Aorta (tissue), 5 donors: ENCODE measurements around the gene KIAA2012. TPM values are rescaled to one million over a fixed set of nuclear protein-coding genes. Genes with fewer than 3 reads are reported as not detected.

Experiments used
- ATAC-seq: fragments of 200-7000 bp; cut with Tn5 transposase; one replicate; pipeline ENCODE4 v1.9.1; 2022; ENCODE audit warnings: moderate library complexity; ENCODE audit not compliant: low FRiP score
- DNase-seq, 2 donors: peaks; one replicate each; pipeline ENCODE4 v3.0.0-alpha.2; 2020
- H3K27ac ChIP-seq, 2 donors: one replicate each; pipeline ENCODE4 v1.5.1; 2013; ENCODE audit warnings: low read length in 2 of 2, mild to moderate bottlenecking in 2 of 2, moderate library complexity in 2 of 2, control low read depth in 1 of 2, inconsistent platforms in 1 of 2, low read depth in 1 of 2
- H3K27me3 ChIP-seq, 2 donors: one replicate each; pipeline ENCODE4 v1.6.1; 2013; ENCODE audit warnings: control low read depth in 1 of 2, low read length in 1 of 2, mild to moderate bottlenecking in 1 of 2, moderate library complexity in 1 of 2; ENCODE audit not compliant: insufficient read depth in 2 of 2, control insufficient read depth in 1 of 2
- H3K36me3 ChIP-seq, 2 donors: one replicate each; pipeline ENCODE4 v1.6.1; 2013; ENCODE audit warnings: control low read depth in 1 of 2, low read length in 1 of 2, mild to moderate bottlenecking in 1 of 2; ENCODE audit not compliant: insufficient read depth in 2 of 2, control insufficient read depth in 1 of 2
- H3K4me1 ChIP-seq, 2 donors: one replicate each; pipeline ENCODE4 v1.6.1; 2013; ENCODE audit warnings: low read length in 2 of 2, control low read depth in 1 of 2, mild to moderate bottlenecking in 1 of 2, moderate library complexity in 1 of 2; ENCODE audit not compliant: insufficient read depth in 2 of 2, control insufficient read depth in 1 of 2
- H3K4me3 ChIP-seq, 2 donors: one replicate each; pipeline ENCODE4 v1.5.1; 2013; ENCODE audit warnings: low read length in 2 of 2, control low read depth in 1 of 2, mild to moderate bottlenecking in 1 of 2
- H3K9me3 ChIP-seq: one replicate; pipeline ENCODE4 v1.6.1; 2013; ENCODE audit warnings: mild to moderate bottlenecking, low read length; ENCODE audit not compliant: control insufficient read depth
- WGBS, 2 donors: extraction: QIAGEN DNeasy Blood & Tissue Kit; methylation state at CpG; one replicate each; pipeline ENCODE4 v1.1.7; 2013; 5-methylcytosine and 5-hydroxymethylcytosine counted together
- intact Hi-C, 2 donors: fragments of 100-400 bp; cut with DNase I; formaldehyde crosslinking; loops; one replicate each; pipeline versions ENCODE4 v1.14.2 to v1.15.0; 2022
- polyA plus RNA-seq, 2 donors: library from polyadenylated mRNA; stranded (reverse); fragments of 200-250 nt; gene quantifications; one replicate each; pipeline ENCODE4 v1.2.3, GENCODE V29; 2013
- total RNA-seq, 2 donors: library from RNA; stranded (reverse); fragmentation: NEBNext Ultra II Directional; extraction: Animal tissue kit (Norgen Biotek cat#: 25700); gene quantifications; one replicate each; pipeline ENCODE4 v1.2.1, GENCODE V29; 2021
- donor health status: healthy with polysubstance abuse.
- donor health status: Bipolar disorder and iron deficiency.
- donor health status: DM: no; HTN: no; CAD: no.
- donor health status: DM: no; HTN: no; CAD: no.
- donor health status: DM: yes; HTN: yes; CAD: no.

The KIAA2012 gene
- total and polyA plus RNA-seq, 4 donors, result not detected

- H3K4me3 ChIP-seq, result no peak overlapping the region
- WGBS, 2 donors, result 48 to 52% methylated on average over 13 of the region's 13 CpGs
- H3K27ac ChIP-seq, result no peak overlapping the region
- H3K4me1 ChIP-seq, result no peaks in the 10 kb centered on the region
- H3K9me3 ChIP-seq, result no peaks in the 10 kb centered on the region
- intact Hi-C loops, result loop anchor here (5.0 kb wide), 1 partner anchor 242 kb away; no protein-coding TSS in a partner anchor
- ATAC-seq, result no peak
- H3K27me3 ChIP-seq, result no peaks in the 10 kb centered on the region
- no peaks in the 10 kb centered on the region for H3K36me3 ChIP-seq
- no peak for DNase-seq
Measured at GRCh38 chr2:202039278-202040078, 33.6 kb upstream of the KIAA2012 start.

GRCh38 chr2:202040079-202040844 is 32.8 kb upstream of the KIAA2012 start:
- H3K27ac ChIP-seq, result no peak overlapping the region
- DNase-seq, result no peak
- H3K4me1 ChIP-seq, result no peaks in the 10 kb centered on the region
- WGBS, 2 donors, result 73 to 76% methylated on average over 4 of the region's 4 CpGs
- no peaks in the 10 kb centered on the region for H3K9me3 ChIP-seq
- intact Hi-C loops, result no loop called here
- no peak overlapping the region for H3K4me3 ChIP-seq
- H3K27me3 ChIP-seq, result no peaks in the 10 kb centered on the region
- ATAC-seq, result no peak
- H3K36me3 ChIP-seq, result no peaks in the 10 kb centered on the region

- no peak for ATAC-seq
- 97 to 98% methylated on average over 5 of the region's 5 CpGs for WGBS, 2 donors
- H3K27ac ChIP-seq, result no peak overlapping the region
- intact Hi-C loops, result no loop called here
- no peak for DNase-seq
- H3K27me3 ChIP-seq, result no peaks in the 10 kb centered on the region
- H3K36me3 ChIP-seq, result no peaks in the 10 kb centered on the region
- H3K4me3 ChIP-seq, result no peak overlapping the region
- H3K4me1 ChIP-seq, result no peaks in the 10 kb centered on the region
- H3K9me3 ChIP-seq, result no peaks in the 10 kb centered on the region
Measured at GRCh38 chr2:202042444-202042843, 30.6 kb upstream of the KIAA2012 start.

- no peaks in the 10 kb centered on the region for H3K9me3 ChIP-seq
- H3K27me3 ChIP-seq, result no peaks in the 10 kb centered on the region
- H3K36me3 ChIP-seq, result no peaks in the 10 kb centered on the region
- no peak overlapping the region for H3K4me3 ChIP-seq
- H3K4me1 ChIP-seq, result no peaks in the 10 kb centered on the region
- WGBS, 2 donors, result 90 to 94% methylated on average over 6 of the region's 6 CpGs
- intact Hi-C loops, result no loop called here
- H3K27ac ChIP-seq, result no peak overlapping the region
- no peak for ATAC-seq
- DNase-seq, result no peak
Measured at GRCh38 chr2:202043475-202043874, 29.6 kb upstream of the KIAA2012 start.

- ATAC-seq (no peak), DNase-seq (no peak)
- no peak overlapping the region for H3K4me3 ChIP-seq
- H3K27me3 ChIP-seq, result no peaks in the 10 kb centered on the region
- H3K27ac ChIP-seq, result no peak overlapping the region
- intact Hi-C loops, result no loop called here
- no peaks in the 10 kb centered on the region for H3K4me1 ChIP-seq
- H3K9me3 ChIP-seq, result no peaks in the 10 kb centered on the region
- H3K36me3 ChIP-seq, result no peaks in the 10 kb centered on the region
Measured at GRCh38 chr2:202044777-202045176, 28.3 kb upstream of the KIAA2012 start.

GRCh38 chr2:202046572-202046971 is 26.5 kb upstream of the KIAA2012 start:
- ATAC-seq (no peak), DNase-seq (no peak)
- no peak overlapping the region for H3K27ac ChIP-seq
- no peaks in the 10 kb centered on the region for H3K27me3 ChIP-seq
- no peaks in the 10 kb centered on the region for H3K4me1 ChIP-seq
- WGBS, 2 donors, result 96% methylated on average over 7 of the region's 7 CpGs
- no peak overlapping the region for H3K4me3 ChIP-seq
- H3K36me3 ChIP-seq, result no peaks in the 10 kb centered on the region
- intact Hi-C loops, result no loop called here
- no peaks in the 10 kb centered on the region for H3K9me3 ChIP-seq

GRCh38 chr2:202049092-202049728 is 23.8 kb upstream of the KIAA2012 start:
- Histone ChIP-seq H3K27me3 (no peaks in the 10 kb centered on the region), H3K4me3 (no peak overlapping the region), H3K9me3 (no peaks in the 10 kb centered on the region), H3K27ac (no peak overlapping the region), H3K36me3 (no peaks in the 10 kb centered on the region), H3K4me1 (no peaks in the 10 kb centered on the region)
- intact Hi-C loops, result no loop called here
- DNase-seq (no peak), ATAC-seq (no peak)
- WGBS, 2 donors, result 96 to 98% methylated on average over 2 of the region's 2 CpGs

- Histone ChIP-seq H3K4me1 (no peaks in the 10 kb centered on the region), H3K4me3 (no peak overlapping the region), H3K36me3 (no peaks in the 10 kb centered on the region), H3K27ac (no peak overlapping the region), H3K27me3 (no peaks in the 10 kb centered on the region), H3K9me3 (no peaks in the 10 kb centered on the region)
- DNase-seq (no peak), ATAC-seq (no peak)
- WGBS, 2 donors, result 96 to 97% methylated on average over 1 of the region's 1 CpG
- intact Hi-C loops, result no loop called here
Measured at GRCh38 chr2:202049840-202050239, 23.2 kb upstream of the KIAA2012 start.
